Upper lobe of left lung (tissue), 4 donors: ENCODE results near the gene AFG1L.

Experiments
- EP300 ChIP-seq, 4 donors: sonication (generic); formaldehyde crosslinking; IDR thresholded peaks; one replicate each; pipeline ENCODE4 v1.5.1; 2017; ENCODE audit warnings: antibody characterized with exemption in 4 of 4, control low read depth in 2 of 4
- POLR2A ChIP-seq, 4 donors: fragments of 450-650 bp; IDR thresholded peaks; one replicate each; pipeline ENCODE4 v1.5.1; 2016 to 2017; ENCODE audit warnings: antibody characterized with exemption in 4 of 4, mild to moderate bottlenecking in 2 of 4
- POLR2AphosphoS5 ChIP-seq, 2 donors: sonication (generic); formaldehyde crosslinking; IDR thresholded peaks; one replicate each; pipeline ENCODE4 v1.5.1; 2017; ENCODE audit warnings: antibody characterized with exemption in 2 of 2
- TF ChIP-seq, protein P1 (sequence below), 6 experiments: fragments of 450-650 bp in 4 of 6; fragments of 200-600 bp in 2 of 6; sonication (generic) in 2 of 6; IDR thresholded peaks; one replicate each; pipeline ENCODE4 v1.5.1; 2016 to 2019; ENCODE audit warnings: antibody characterized with exemption in 6 of 6

GRCh38 chr6:108407904-108408827, 113.3 kb downstream of the AFG1L start:
- TF ChIP-seq, protein P1, sequence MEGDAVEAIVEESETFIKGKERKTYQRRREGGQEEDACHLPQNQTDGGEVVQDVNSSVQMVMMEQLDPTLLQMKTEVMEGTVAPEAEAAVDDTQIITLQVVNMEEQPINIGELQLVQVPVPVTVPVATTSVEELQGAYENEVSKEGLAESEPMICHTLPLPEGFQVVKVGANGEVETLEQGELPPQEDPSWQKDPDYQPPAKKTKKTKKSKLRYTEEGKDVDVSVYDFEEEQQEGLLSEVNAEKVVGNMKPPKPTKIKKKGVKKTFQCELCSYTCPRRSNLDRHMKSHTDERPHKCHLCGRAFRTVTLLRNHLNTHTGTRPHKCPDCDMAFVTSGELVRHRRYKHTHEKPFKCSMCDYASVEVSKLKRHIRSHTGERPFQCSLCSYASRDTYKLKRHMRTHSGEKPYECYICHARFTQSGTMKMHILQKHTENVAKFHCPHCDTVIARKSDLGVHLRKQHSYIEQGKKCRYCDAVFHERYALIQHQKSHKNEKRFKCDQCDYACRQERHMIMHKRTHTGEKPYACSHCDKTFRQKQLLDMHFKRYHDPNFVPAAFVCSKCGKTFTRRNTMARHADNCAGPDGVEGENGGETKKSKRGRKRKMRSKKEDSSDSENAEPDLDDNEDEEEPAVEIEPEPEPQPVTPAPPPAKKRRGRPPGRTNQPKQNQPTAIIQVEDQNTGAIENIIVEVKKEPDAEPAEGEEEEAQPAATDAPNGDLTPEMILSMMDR (IDR thresholded peaks at IDR 0.05): no peak
- TF ChIP-seq POLR2A (IDR thresholded peaks at IDR 0.05): no peak
- TF ChIP-seq EP300 (IDR thresholded peaks at IDR 0.05): no peak
- TF ChIP-seq POLR2AphosphoS5 (IDR thresholded peaks at IDR 0.05): no peak
